ENCODE data around the gene RAD51AP2.
"Not testable (repeated sequence)": the region's sequence is repeated elsewhere in the genome, so short reads cannot be mapped to it uniquely, and the experiment has no call there.

Gene RAD51AP2

DNA sequence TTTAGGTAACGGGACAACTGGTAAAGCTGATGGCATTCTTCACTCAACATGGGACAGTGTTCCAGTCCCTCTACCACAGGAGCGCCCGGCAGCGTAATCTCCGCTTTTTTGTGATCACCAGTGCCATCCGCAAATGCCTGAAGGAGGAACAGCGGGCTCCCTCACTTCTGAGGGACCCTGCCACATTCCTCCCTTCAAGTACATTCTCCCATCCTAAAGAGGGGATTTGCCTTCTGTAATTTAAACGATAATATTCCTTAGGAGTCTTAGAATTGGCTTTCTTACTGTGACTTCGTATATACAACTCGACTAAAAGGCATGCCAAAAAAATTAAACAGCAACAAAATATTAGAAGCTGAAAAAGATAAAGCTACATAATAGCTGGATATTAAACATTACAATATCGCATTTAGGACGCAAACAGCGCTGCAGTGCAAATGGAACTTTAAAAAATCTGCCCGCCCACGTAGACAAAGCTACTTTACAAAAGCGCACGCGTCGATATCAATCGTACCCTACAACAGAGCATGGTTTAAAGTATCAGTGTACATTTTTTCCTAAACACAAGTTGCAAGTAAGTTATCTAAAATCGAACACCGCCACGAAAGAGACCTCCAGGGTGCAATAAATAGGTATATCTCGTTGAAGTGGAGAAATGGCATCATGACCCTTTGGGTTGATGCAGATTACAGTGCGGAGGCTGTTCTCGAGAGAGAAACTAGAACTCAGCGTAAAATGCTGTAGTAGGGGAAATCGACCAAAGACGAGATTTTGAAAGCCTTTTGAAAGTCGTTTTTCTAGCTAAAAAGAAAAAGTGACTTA is 20.0 kb upstream of the RAD51AP2 start:
- DNase-seq (ENCODE audit: low read depth) = no peak

DNA sequence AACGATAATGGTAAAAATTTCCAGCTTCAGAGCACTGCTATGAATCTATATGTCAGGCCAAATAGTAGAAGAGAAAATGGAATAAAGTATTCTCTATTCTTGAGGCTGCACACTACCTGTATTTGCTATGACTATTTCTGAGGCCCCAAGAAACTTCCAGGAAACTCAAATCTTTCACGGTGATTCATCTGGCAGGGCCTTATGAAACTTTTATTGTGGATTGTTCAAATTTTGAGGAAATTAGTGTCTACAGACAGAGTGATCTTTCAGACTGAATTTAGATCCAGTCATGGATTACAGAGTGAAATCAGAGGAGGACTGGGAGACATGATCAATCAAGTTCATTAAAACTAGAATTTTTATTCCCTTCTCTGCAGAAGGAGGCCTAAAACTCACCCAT is 18.2 kb upstream of the RAD51AP2 start:
- no peak for DNase-seq (ENCODE audit: low read depth)

DNA sequence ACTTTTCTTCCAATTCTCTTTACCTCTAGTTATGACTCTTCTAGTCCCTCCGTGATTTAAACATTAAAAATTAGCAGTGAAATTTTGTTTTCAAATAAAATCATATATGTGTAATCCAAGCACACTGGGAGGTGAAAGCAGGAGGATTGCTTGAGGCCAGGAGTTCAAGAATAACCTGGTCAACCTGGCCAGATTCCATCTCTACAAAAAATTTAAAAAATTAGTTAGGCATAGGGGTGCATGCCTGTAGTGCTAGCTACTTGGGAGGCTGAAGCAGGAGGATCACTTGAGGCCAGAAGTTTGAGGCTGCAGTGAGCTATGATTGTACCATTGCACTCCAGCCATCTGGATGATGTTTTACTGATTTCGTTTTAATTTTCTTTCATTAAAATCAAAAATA is 15.3 kb upstream of the RAD51AP2 start:
- DNase-seq (ENCODE audit: low read depth) = no peak

DNA sequence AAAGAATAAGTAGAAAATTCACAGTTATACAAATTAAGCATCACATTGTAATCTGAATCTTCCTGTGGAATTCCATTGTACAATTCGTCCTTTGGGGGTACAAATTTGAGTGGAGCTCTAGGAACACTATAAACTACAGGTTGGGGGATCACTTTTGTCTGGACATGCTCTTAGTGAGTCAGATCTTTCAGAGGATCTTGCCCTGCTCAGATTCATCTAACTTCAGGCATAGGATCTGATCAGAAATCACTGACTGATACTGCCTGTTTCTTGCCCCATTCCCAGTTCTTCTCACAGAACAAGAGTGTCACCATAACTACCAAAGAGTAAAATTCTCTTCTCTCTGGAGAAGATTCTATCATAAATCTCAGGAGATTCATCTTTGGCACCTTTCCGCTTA is 11.5 kb upstream of the RAD51AP2 start:
- DNase-seq (ENCODE audit: low read depth) = no peak

DNA sequence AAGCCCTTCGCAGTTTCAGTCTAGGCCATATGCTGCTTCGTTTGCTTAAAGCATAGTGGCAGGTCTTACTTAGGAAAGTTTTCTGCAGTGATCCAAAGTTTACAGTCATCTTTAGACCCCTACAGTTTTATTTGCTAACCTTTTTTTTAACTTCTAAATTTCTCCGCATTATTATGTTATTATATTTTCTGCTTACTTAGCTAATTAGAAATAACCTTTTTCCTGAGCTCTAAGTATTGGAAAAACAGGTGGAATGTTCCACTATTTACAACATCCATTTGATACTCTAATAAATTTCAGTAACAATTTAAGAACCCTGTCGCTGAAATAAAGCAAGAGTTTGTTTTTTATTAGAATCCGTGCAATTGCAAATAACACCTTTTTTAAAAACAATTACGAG is 4.1 kb upstream of the RAD51AP2 start:
- DNase-seq (ENCODE audit: low read depth) = no peak

DNA sequence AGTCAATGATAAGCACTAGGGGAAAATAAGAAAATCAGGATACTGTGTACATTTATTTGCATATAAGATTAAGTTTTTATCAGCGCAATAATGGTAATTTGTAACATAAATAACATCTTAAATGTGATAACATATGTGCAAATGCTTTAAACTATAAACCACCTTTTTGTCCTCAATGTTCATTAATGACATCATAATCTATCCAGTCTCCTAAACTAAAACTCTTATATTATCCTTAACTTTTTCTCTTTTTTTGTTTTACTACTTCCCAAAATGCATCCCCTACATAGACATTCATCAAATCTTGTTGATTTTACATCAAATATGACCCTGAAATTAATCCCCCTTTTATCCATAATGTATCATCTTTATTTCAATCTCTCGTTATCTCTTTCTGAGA is 3.4 kb upstream of the RAD51AP2 start:
- DNase-seq (ENCODE audit: low read depth) = no peak

DNA sequence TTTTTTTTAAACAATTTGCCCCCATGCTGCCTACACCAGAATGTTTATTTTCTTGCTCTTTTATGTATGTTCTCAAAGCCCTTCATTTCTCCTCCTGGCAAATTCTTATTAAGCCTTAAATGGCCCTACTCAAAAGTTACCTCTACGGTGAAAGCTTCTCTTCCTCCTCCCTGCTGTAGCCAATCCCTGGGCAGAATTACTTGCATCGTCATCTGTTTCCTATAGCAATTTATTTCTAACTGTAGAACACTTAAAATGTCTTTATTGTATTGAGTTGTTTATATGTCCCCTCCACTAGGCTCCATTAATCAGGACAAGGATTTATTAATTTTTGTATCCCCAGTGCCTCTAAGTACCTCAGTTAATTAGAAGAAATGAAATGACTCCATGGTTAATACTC is 2.5 kb upstream of the RAD51AP2 start:
- DNase-seq (ENCODE audit: low read depth) = no peak

DNA sequence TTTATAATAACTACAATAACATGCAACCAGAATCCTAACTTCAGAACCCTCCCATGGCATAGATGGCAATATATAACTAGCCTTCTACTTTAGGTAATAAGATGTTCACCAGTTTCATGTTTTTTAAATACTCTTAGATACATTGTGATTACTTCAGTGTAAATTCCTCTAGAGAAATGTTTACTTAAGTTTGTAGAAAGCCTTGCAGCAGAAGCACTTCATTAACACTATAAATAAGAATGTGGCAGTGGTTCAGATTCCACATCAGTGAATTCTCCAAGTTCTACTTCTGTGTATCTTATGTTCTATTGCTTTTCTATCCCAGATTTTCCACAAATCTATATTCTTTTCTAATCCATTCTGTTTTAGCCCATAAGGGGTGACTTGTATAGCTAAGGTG is 1.2 kb upstream of the RAD51AP2 start:
- no peak for DNase-seq (ENCODE audit: low read depth)

DNA sequence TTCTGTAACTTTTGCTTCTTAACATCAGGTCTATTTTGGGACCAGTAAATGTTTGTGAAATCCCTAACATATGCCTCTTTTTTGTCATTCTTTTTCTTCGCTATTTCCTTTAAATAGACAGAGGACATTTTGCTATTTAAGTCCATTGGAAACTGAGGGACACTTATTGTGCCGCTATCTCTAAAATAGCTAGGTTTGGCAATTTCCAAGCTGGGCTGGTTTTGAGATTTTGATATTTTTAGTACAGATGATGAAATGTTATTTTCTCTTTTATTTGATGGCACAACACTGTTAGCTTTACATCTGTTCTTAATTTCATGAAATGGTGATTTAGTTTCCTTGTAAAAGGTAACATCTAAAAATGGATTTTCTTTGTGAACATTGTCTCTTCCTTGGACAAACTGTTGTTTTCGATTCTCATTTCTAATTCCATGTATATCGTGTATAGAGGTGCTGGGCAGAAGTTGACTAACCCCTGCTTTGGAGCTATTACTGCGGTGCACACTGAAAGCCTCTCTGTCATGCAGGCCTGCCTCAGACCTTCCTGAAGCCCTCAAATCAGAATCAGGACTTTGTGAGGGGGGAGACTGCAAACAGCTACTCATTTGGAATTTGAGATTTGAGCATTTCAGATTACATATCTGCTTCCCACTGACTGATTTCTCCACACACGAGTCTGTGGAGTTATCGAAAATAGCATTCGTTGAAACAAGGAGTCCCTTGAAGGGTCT is 594 bp downstream of the RAD51AP2 start:
- DNase-seq (ENCODE audit: low read depth) = no peak

DNA sequence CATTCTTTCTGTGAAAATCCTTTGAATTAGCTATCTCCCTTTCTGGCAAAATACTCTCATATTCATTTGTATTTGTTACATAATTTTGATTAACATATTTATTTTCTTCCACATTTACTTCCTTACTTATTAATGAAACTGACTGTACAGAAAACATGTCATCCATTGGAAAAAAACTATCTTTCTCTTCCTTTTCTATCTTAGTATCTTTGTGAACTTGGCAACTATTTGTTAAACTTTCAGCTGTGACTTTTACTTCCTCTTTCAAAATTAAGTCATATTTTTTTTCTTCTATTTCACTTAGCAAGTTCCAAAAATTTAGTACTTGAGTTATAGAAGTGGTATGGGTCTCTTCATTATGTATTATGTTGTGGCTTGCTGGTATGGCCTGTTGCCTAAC is 2.6 kb downstream of the RAD51AP2 start:
- no peak for DNase-seq (ENCODE audit: low read depth)

DNA sequence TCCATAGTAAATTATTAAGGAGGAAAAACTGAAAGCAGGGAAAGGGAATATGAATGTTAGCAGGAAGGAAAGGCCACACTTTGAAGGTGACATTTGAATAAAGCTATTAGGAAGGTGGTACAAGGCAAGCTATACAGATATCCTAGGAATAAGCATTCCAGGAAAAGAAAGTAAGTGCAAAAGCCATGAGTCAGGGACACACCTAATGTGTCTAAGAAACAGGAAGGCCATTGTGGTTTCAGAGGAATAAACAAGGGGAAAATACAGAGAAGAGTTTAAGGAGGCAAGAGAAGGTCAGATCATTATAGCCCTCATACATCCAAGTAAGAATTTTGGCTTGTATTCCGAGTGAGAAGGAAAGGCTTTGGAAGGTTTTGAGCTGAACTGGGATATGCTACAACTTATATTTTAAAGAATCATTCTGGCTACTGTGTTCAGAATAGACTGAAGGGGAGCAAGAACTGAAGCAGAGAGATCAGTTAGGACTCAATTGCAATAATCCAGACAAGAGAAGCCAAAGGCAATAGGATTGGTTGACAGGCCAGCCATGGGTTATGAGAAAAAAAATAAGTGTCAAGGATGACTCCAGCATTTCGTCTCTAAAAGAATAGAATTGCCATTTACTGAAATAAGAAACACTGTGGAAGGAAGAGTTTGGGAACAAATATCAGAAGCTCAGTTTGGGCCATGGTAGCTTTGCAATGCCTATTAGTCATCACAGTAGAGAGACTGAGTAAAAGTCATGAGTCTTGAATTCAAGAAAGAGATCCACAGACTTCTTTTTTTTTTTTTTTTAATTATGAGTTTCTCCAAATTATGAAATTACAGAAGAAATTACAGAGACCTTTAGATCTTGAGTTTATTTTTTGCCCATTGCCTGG is 11.3 kb downstream of the RAD51AP2 start:
- no peak for DNase-seq (ENCODE audit: low read depth)

DNA sequence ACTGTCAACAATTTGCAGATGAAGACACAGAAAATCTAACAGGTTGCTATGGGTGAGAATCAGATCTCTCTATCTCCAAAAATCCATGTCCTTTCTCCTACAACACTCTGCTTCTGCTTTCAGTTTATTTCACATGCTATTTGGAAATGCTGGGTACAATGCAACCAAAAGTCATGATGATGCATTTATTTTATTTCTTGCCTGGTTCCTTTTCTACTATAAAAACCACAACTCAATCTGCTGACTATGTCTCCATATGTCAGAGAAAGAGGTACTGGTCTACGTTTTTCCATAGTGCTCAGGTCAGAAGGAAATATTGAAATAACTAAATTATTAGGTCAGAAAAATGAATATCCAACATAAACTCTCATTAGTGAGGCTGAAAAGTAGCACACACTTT is 20.5 kb downstream of the RAD51AP2 start:
- no peak for DNase-seq (ENCODE audit: low read depth)

DNA sequence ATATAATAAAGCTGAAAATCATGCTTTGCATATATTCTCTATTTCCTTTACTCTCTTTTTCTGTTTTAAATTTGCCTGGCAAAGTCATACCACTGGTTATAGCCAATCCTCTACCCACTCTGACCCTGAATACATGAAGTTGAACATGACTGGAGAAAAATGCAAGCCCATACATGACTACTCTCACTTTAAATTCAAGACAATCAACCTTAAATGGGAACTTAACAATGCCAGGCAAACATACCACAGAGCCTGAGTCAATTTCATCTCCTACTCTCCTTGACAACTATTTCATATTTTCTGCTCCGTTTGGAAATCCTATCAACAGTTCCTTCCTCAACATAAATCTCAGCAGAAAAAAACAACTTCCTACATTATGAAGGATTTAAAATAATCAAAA is 22.6 kb downstream of the RAD51AP2 start:
- DNase-seq (ENCODE audit: low read depth) = no peak

DNA sequence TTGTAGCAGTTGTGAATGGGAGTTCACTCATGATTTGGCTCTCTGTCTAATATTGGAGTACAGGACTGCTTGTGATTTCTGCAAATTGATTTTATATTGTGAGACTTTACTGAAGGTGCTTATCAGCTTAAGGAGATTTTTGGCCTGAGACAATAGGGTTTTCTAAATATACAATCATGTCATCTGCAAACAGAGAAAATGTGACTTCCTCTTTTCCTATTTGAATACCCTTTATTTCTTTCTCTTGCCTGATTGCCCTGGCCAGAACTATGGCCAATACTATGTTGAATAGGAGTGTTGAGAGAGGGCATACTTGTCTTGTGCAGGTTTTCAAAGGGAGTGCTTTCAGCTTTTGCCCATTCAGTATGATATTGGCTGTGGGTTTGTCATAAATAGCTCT is 28.1 kb downstream of the RAD51AP2 start:
- not testable (repeated sequence) for DNase-seq (ENCODE audit: low read depth)

DNA sequence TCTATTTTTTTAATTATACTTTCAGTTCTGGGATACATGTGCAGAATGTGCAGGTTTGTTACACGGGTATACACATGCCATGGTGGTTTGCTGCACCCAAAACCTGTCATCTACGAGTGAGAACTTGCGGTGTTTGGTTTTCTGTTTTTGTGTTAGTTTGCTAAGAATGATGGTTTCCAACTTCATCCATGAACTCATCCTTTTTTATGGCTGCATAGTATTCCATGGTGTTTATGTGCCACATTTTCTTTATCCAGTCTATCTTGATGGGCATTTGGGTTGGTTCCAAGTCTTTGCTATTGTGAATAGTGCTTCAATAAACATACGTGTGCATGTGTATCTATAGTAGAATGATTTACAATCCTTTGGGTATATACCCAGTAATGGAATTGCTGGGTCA is 29.6 kb downstream of the RAD51AP2 start:
- DNase-seq (ENCODE audit: low read depth) = not testable (repeated sequence)

DNA sequence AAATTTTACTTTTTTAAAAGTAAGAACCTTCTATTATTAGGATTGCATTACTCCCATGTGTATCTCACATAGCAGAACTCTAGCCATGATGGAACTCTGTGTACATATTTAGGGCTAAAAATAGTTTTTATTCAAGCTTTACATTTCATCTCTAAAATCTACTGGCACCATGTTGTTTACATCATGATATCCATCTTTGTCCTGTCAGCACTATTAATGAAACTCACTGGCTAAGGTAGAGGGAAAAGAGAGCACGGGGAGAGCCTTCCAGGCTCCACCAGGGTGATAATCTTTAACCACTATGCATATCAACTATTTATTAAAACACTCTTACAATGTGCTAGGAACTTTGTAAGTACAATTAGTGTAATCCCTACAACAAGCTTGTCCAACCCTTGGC is 34.7 kb downstream of the RAD51AP2 start:
- no peak for DNase-seq (ENCODE audit: low read depth)

DNA sequence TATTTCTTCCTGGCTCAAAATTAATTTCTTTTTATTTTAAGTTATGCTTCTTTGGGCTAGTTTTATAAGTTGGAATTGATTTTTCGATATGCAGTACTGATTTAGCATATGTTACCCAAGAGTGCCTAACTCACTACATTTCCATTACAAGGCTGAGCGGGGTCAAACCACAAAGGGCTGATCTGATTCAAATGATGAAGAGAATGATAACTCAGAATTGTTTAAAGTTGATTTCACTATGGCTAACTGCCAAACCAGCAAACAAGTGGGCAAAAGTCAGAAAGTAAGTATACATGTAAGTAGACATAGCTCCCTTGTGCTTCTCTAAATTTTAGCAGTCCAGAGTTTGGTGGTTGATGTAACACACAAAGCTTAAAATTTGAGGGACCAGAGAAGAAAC is 35.6 kb downstream of the RAD51AP2 start:
- no peak for DNase-seq (ENCODE audit: low read depth)

DNA sequence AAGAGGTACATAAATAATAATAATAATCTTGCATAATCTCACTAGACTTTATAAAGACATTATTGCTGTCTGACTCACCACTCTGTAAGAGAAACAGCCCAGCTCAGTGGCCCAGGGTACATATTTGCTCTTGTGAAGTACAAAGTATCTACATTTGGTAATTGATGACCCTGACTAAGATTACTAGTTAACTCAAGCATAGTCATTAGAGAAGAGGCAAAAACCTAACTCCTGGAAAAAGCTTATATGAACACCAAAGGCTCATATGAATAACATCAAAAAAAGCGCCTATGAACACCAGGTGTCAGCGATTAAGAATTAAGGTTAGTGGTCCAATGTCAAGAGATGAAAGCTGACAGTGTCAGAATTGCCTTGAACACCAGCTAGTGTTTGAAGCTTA is 38.4 kb downstream of the RAD51AP2 start:
- DNase-seq (ENCODE audit: low read depth) = no peak

DNA sequence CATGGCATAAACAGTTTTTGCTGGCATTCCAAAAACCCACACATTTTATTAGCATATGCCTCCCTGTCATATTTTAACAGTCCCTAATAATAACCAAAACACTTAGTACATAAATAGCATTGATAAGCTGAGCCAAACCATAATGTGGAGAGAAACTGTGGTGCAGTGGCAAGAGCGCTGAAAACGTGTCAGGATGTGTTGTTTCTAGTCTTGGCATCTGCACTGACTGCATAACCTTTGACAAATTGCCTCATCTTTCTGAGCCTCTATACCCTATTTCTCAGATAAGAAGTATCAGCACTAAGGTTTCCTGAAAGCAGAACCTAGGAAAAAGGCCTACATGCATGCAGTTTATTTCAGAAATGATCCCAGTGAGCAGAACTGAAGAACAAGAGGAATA is 41.4 kb downstream of the RAD51AP2 start:
- no peak for DNase-seq (ENCODE audit: low read depth)

DNA sequence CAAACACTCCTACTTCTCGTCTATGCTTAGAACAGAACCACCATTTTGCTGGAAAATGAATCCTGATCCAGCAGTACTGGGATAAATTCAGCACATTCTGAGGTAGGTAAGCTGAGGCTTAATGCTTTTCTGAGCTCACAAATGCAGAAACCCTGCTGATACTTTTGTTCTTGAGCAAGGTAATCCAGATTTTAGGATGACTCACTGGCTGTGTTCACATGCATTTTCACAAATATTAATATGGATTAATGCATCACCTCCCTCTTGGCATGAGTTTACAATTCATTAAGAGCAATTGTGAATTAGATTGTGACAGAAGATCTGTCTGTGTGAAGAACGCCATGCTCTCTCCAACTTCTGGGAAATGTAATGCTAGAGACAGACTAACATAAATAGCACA is 42.2 kb downstream of the RAD51AP2 start:
- no peak for DNase-seq (ENCODE audit: low read depth)

DNA sequence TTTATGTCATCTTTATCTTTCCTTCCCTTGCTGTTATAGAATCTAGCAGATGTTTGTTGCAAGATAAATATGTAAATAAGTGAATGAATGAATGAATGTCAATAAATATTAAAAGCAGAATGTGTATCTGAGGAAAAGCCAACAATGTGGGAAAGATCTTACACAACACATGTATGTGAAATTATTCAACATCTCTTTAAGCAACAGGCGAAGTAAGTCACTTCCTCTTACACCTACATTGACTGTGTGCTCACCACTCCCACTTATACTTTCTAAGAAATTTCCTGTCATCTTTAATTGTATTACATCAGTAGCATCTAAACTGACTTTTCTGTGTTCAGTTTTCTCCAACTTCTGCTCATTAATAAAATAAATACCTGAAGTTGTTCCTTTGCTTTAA is 43.0 kb downstream of the RAD51AP2 start:
- DNase-seq (ENCODE audit: low read depth) = no peak

DNA sequence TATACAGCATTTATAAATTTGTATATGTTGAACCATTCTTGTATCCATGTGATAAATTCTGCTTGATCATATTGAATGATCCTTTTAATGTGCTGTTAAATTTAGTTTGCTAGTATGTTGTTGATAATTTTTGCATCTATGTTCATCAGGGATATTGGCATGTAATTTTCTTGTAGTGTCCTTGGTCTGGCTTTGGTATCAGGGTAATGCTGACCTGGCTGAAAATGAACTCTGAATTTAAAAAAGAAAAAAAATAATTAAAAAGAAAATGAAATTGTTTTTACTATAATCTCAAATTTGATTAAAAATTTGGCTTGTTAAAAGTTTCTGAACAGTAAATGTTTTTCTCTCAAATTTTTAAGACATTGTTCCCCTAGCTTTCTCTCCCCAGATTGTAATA is 46.3 kb downstream of the RAD51AP2 start:
- DNase-seq (ENCODE audit: low read depth) = no peak

All from stimulated activated CD4-positive, alpha-beta T cell treated with anti-CD3 and anti-CD28 coated beads, Interleukin-2, amount 100 ng/mL, for 4 hours (primary cell).